ENCODE results near the gene DENND2D.

The DENND2D gene

DNA sequence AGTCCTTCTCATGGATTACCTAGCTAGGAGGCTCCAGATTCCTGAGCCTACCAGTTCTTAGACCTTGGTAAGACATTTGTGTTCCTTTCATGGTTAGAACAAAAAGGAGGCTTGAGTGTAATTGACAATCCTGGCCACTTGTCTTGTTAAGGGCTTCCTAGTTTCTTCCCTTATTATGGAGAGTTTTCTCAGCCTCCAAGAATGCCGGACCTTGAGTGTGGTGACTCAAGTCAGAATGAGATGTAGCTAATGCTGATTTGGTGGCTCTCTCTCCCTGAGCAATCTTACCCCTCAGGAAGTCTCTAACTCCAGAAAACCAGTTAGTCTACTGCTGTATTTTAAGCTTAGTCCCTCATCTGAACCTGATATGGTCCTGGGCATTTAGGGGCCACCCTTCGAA, 41.4 kb upstream of the DENND2D start:
- no peak for ATAC-seq
- TF ChIP-seq OSR1 (CRISPR knock-in tag; IDR thresholded peaks at IDR 0.05), result no peak
- no peak for TF ChIP-seq CREB5 (CRISPR knock-in tag; IDR thresholded peaks at IDR 0.05; ENCODE audit: low read depth)
- TF ChIP-seq RARB (CRISPR knock-in tag; IDR thresholded peaks at IDR 0.05), result no peak
- no peak for TF ChIP-seq BACH2 (CRISPR knock-in tag; IDR thresholded peaks at IDR 0.05; ENCODE audit: borderline replicate concordance)
- no peak for TF ChIP-seq SNAI2 (CRISPR knock-in tag; IDR thresholded peaks at IDR 0.05)
- TF ChIP-seq ZNF8 (CRISPR knock-in tag; IDR thresholded peaks at IDR 0.05), result no peak
- no peak for TF ChIP-seq ARNTL (CRISPR knock-in tag; IDR thresholded peaks at IDR 0.05; ENCODE audit: borderline replicate concordance, low read depth)
- TF ChIP-seq ZFP30 (CRISPR knock-in tag; IDR thresholded peaks at IDR 0.05), result no peak
- TF ChIP-seq TCF4 (CRISPR knock-in tag; IDR thresholded peaks at IDR 0.05; ENCODE audit: borderline replicate concordance), result no peak
- TF ChIP-seq, protein P1, sequence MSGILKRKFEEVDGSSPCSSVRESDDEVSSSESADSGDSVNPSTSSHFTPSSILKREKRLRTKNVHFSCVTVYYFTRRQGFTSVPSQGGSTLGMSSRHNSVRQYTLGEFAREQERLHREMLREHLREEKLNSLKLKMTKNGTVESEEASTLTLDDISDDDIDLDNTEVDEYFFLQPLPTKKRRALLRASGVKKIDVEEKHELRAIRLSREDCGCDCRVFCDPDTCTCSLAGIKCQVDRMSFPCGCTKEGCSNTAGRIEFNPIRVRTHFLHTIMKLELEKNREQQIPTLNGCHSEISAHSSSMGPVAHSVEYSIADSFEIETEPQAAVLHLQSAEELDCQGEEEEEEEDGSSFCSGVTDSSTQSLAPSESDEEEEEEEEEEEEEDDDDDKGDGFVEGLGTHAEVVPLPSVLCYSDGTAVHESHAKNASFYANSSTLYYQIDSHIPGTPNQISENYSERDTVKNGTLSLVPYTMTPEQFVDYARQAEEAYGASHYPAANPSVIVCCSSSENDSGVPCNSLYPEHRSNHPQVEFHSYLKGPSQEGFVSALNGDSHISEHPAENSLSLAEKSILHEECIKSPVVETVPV (CRISPR knock-in tag; IDR thresholded peaks at IDR 0.05), result no peak
- TF ChIP-seq GLIS3 (CRISPR knock-in tag; IDR thresholded peaks at IDR 0.05), result no peak
- no peak for TF ChIP-seq TOX (CRISPR knock-in tag; IDR thresholded peaks at IDR 0.05; ENCODE audit: borderline replicate concordance)
- no peak for TF ChIP-seq ZNF565 (CRISPR knock-in tag; conservative IDR thresholded peaks at IDR 0.05; ENCODE audit: low read depth)
- TF ChIP-seq CSDC2 (CRISPR knock-in tag; IDR thresholded peaks at IDR 0.05), result no peak
- TF ChIP-seq ZC3H10 (CRISPR knock-in tag; IDR thresholded peaks at IDR 0.05), result no peak

GRCh38 chr1:111238056-111238795, 37.8 kb upstream of the DENND2D start:
- no peak for ATAC-seq
- TF ChIP-seq ZFP3 (CRISPR knock-in tag; IDR thresholded peaks at IDR 0.05), result no peak
- TF ChIP-seq RARB (CRISPR knock-in tag; IDR thresholded peaks at IDR 0.05), result no peak
- TF ChIP-seq ZNF70 (CRISPR knock-in tag; IDR thresholded peaks at IDR 0.05), result no peak
- TF ChIP-seq OSR1 (CRISPR knock-in tag; IDR thresholded peaks at IDR 0.05), result no peak
- no peak for TF ChIP-seq ZFP30 (CRISPR knock-in tag; IDR thresholded peaks at IDR 0.05)
- no peak for TF ChIP-seq GLIS3 (CRISPR knock-in tag; IDR thresholded peaks at IDR 0.05)
- no peak for TF ChIP-seq ARNTL (CRISPR knock-in tag; IDR thresholded peaks at IDR 0.05; ENCODE audit: borderline replicate concordance, low read depth)
- no peak for TF ChIP-seq ZNF8 (CRISPR knock-in tag; IDR thresholded peaks at IDR 0.05)
- no peak for TF ChIP-seq POU6F1 (CRISPR knock-in tag; IDR thresholded peaks at IDR 0.05; ENCODE audit: borderline replicate concordance, low read depth)
- TF ChIP-seq, protein P1 (CRISPR knock-in tag; IDR thresholded peaks at IDR 0.05), result no peak
- no peak for TF ChIP-seq ISL1 (CRISPR knock-in tag; IDR thresholded peaks at IDR 0.05)

GRCh38 chr1:111236806-111237205, 36.4 kb upstream of the DENND2D start:
- ATAC-seq, result no peak
- no peak for TF ChIP-seq ISL1 (CRISPR knock-in tag; IDR thresholded peaks at IDR 0.05)
- TF ChIP-seq PPARA (CRISPR knock-in tag; IDR thresholded peaks at IDR 0.05; ENCODE audit: borderline replicate concordance), result no peak
- TF ChIP-seq OSR1 (CRISPR knock-in tag; IDR thresholded peaks at IDR 0.05), result no peak
- no peak for TF ChIP-seq ARNTL (CRISPR knock-in tag; IDR thresholded peaks at IDR 0.05; ENCODE audit: borderline replicate concordance, low read depth)

DNA sequence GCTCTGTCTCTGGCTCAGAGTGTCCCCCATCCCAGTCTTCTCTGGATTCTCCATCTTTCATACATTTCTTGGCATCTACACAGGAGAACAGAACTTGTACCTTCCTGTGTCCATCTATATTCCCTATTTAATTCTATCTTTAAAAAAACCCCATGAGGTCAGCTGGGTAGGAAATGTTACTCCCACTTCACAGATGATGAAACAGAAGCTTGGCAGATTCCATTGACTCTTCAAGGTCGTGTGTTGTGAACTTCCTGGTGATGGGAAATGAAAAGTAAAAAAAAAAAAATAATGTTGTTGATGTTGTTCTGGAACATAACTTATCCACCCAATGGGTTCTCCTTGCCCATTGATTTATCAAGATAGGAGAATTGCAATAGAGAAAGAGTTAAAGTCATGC, 35.9 kb upstream of the DENND2D start:
- ATAC-seq, result no peak
- no peak for TF ChIP-seq GLIS3 (CRISPR knock-in tag; IDR thresholded peaks at IDR 0.05)
- TF ChIP-seq BACH2 (CRISPR knock-in tag; IDR thresholded peaks at IDR 0.05; ENCODE audit: borderline replicate concordance), result no peak
- TF ChIP-seq TOX (CRISPR knock-in tag; IDR thresholded peaks at IDR 0.05; ENCODE audit: borderline replicate concordance), result no peak
- TF ChIP-seq CSDC2 (CRISPR knock-in tag; IDR thresholded peaks at IDR 0.05), result no peak
- no peak for TF ChIP-seq ZFP3 (CRISPR knock-in tag; IDR thresholded peaks at IDR 0.05)
- no peak for TF ChIP-seq RARB (CRISPR knock-in tag; IDR thresholded peaks at IDR 0.05)
- no peak for TF ChIP-seq PATZ1 (CRISPR knock-in tag; IDR thresholded peaks at IDR 0.05; ENCODE audit: borderline replicate concordance)
